Measurements from ENCODE around the gene CHST11.

CHST11 gene

DNA sequence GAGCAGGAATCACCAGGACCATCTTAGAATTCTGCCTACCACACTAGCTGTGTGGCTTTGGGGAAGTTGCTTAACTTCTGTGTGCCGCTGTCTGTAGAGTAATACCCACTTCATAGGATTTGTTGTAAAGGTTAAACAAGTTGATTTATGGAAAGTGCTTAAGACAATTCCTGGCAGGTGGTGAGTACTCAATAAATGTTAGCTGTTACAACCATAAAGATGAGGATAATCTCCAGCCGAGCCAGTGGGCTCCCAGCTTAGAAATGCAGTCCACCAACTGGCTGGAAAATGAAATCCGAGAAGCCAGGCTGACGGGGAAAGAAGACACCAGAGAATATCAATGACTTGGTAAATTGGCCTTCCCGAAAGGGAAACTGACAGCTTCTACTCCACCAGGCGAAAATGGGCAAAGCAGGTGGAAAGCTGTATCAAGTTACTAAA is 173.5 kb downstream of the CHST11 start:
- 80% methylated on average over 5 of the region's 6 CpGs for WGBS (ENCODE audit: insufficient coverage)

DNA sequence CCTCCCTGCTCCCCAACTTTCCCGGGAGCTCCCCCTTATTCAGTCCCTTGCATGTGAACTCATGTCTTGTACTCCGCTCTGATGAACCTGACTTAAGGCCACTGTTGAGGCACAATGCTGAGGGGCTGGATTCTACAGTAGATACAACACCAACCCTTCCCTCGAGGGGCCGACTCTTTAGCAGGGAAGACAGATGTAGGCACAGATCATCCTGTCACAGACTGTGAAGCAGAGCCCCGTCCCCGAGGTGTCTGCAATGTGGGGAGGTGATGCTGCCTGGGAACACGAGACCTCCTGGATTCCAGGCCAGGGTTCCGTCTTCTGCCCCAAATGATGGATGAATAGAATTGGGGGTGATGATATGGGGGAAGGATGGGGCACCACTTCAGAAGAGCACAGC is 175.1 kb downstream of the CHST11 start:
- ChIA-PET POLR2A (no interaction called here), CTCF (interaction anchor here (0.9 to 2.3 kb wide), 3 partner anchors 9 to 250 kb away, joined by 3 to 8 read pairs (median 3); no protein-coding TSS in a partner anchor)
- peaks cover 0 to 81% (median 17%) of the 10 kb centered on the region in 4 experiments for H3K36me3 ChIP-seq (ENCODE audit: control insufficient read depth in 4 of 4, insufficient read depth in 4 of 4, low read length in 3 of 4)
- peaks cover 0 to 10% (median 2%) of the 10 kb centered on the region in 4 experiments for H3K4me1 ChIP-seq (ENCODE audit: control extremely low read depth in 1 of 4, control insufficient read depth in 4 of 4, insufficient read depth in 4 of 4, low read length in 3 of 4)
- H3K27me3 ChIP-seq (replicated peaks in 2 of 5; ENCODE audit: control insufficient read depth in 4 of 5, insufficient read depth in 5 of 5, low read length in 4 of 5): no peaks in the 10 kb centered on the region
- no peak overlapping the region for H3K27ac ChIP-seq (ENCODE audit: insufficient read depth in 1 of 2, low read depth in 1 of 2, low read length in 2 of 2, poor library complexity in 1 of 2, severe bottlenecking in 2 of 2)
- WGBS (ENCODE audit: insufficient coverage): 97% methylated on average over 7 of the region's 8 CpGs
- no peak overlapping the region for H3K4me3 ChIP-seq (ENCODE audit: control insufficient read depth in 1 of 7, extremely low read depth in 1 of 7, insufficient read depth in 4 of 7, low read depth in 2 of 7, low read length in 6 of 7)
- no peaks in the 10 kb centered on the region for H3K9me3 ChIP-seq (ENCODE audit: control extremely low read depth in 1 of 5, control insufficient read depth in 4 of 5, insufficient read depth in 2 of 5, low read depth in 1 of 5, low read length in 4 of 5)
- DNase-seq: no peak

More for the DNA sequence above, 173.5 kb downstream of the CHST11 start:
- no peak for DNase-seq
- no peaks in the 10 kb centered on the region for H3K9me3 ChIP-seq (ENCODE audit: control extremely low read depth in 1 of 5, control insufficient read depth in 4 of 5, insufficient read depth in 2 of 5, low read depth in 1 of 5, low read length in 4 of 5)
- no peaks in the 10 kb centered on the region for H3K27me3 ChIP-seq (replicated peaks in 2 of 5; ENCODE audit: control insufficient read depth in 4 of 5, insufficient read depth in 5 of 5, low read length in 4 of 5)
- no peak overlapping the region for H3K27ac ChIP-seq (ENCODE audit: insufficient read depth in 1 of 2, low read depth in 1 of 2, low read length in 2 of 2, poor library complexity in 1 of 2, severe bottlenecking in 2 of 2)
- H3K4me3 ChIP-seq (ENCODE audit: control insufficient read depth in 1 of 7, extremely low read depth in 1 of 7, insufficient read depth in 4 of 7, low read depth in 2 of 7, low read length in 6 of 7): no peak overlapping the region
- ChIA-PET POLR2A (no interaction called here), CTCF (interaction anchor here (1.1 to 2.9 kb wide), 5 partner anchors 12 to 26 kb away, joined by 3 to 10 read pairs (median 4); no protein-coding TSS in a partner anchor)
- peaks cover 0 to 76% (median 16%) of the 10 kb centered on the region in 4 experiments for H3K36me3 ChIP-seq (ENCODE audit: control insufficient read depth in 4 of 4, insufficient read depth in 4 of 4, low read length in 3 of 4)
- peaks cover 0 to 4% (median under 1%) of the 10 kb centered on the region in 4 experiments for H3K4me1 ChIP-seq (ENCODE audit: control extremely low read depth in 1 of 4, control insufficient read depth in 4 of 4, insufficient read depth in 4 of 4, low read length in 3 of 4)

DNA sequence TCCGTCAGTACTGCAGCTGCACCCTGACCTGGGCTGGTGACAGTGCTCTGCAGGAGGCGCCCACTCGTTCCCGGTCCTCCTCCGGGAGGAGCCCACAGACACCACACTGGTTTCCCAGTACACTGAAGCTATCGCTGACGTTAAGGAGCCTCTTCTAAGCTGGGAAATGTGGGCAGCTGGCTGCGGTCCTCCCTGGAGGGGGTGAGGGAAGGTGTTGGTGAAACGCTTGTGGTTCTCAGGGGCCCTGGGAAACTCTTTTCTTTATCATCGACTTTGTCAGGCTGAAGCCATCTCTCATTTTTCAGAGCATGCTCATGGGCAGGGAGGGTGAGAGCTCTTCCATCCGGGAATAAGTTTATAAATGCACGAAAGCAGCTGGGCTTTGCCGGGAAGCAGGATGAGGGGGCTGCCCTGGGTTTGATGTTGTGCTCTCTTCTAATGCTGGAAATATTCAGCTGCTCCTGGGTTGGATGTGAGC is 176.0 kb downstream of the CHST11 start:
- H3K27me3 ChIP-seq (replicated peaks in 2 of 5; ENCODE audit: control insufficient read depth in 4 of 5, insufficient read depth in 5 of 5, low read length in 4 of 5): no peaks in the 10 kb centered on the region
- H3K9me3 ChIP-seq (ENCODE audit: control extremely low read depth in 1 of 5, control insufficient read depth in 4 of 5, insufficient read depth in 2 of 5, low read depth in 1 of 5, low read length in 4 of 5): no peaks in the 10 kb centered on the region
- no peak overlapping the region for H3K27ac ChIP-seq (ENCODE audit: insufficient read depth in 1 of 2, low read depth in 1 of 2, low read length in 2 of 2, poor library complexity in 1 of 2, severe bottlenecking in 2 of 2)
- no peak for DNase-seq
- ChIA-PET POLR2A (interaction anchor here (0.6 kb wide), 1 partner anchor 399 kb away, joined by 3 read pairs; no protein-coding TSS in a partner anchor), CTCF (interaction anchor here (1.2 to 2.3 kb wide), 4 partner anchors 8 to 250 kb away, joined by 3 to 8 read pairs (median 4); no protein-coding TSS in a partner anchor)
- H3K4me1 ChIP-seq (ENCODE audit: control extremely low read depth in 1 of 4, control insufficient read depth in 4 of 4, insufficient read depth in 4 of 4, low read length in 3 of 4): peaks cover 3 to 14% (median 5%) of the 10 kb centered on the region in 4 experiments
- 97% methylated on average over 12 of the region's 13 CpGs for WGBS (ENCODE audit: insufficient coverage)
- H3K4me3 ChIP-seq (ENCODE audit: control insufficient read depth in 1 of 7, extremely low read depth in 1 of 7, insufficient read depth in 4 of 7, low read depth in 2 of 7, low read length in 6 of 7): no peak overlapping the region
- H3K36me3 ChIP-seq (ENCODE audit: control insufficient read depth in 4 of 4, insufficient read depth in 4 of 4, low read length in 3 of 4): peaks cover 0 to 77% (median 14%) of the 10 kb centered on the region in 4 experiments

DNA sequence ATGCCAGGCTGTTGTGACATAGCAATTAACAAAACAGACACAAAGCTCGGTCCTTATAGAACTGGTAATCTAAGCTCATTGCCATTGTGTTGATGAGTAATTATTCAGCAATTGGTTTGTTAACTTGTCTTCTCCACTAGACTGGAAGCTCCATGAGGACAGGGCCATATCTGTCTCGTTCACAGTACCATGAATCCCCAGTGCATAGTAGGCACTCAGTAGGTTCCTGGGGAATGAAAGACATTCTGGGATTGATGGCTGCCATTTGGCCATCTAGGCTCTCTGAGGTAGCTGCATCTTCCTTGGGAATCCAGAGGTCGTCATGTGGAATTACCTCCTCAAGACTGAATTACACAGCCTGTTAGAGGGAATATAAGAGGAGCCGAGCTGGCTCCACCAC is 177.3 kb downstream of the CHST11 start:
- DNase-seq: no peak
- H3K36me3 ChIP-seq (ENCODE audit: control insufficient read depth in 4 of 4, insufficient read depth in 4 of 4, low read length in 3 of 4): peaks cover 0 to 76% (median 12%) of the 10 kb centered on the region in 4 experiments
- peaks cover 5 to 27% (median 10%) of the 10 kb centered on the region in 4 experiments for H3K4me1 ChIP-seq (ENCODE audit: control extremely low read depth in 1 of 4, control insufficient read depth in 4 of 4, insufficient read depth in 4 of 4, low read length in 3 of 4)
- no peaks in the 10 kb centered on the region for H3K9me3 ChIP-seq (ENCODE audit: control extremely low read depth in 1 of 5, control insufficient read depth in 4 of 5, insufficient read depth in 2 of 5, low read depth in 1 of 5, low read length in 4 of 5)
- H3K27ac ChIP-seq (ENCODE audit: insufficient read depth in 1 of 2, low read depth in 1 of 2, low read length in 2 of 2, poor library complexity in 1 of 2, severe bottlenecking in 2 of 2): no peak overlapping the region
- WGBS (ENCODE audit: insufficient coverage): 100% methylated on average over 4 of the region's 4 CpGs
- ChIA-PET CTCF (interaction anchor here (1.1 to 2.1 kb wide), 2 partner anchors 10 to 19 kb away, joined by 3 to 5 read pairs; no protein-coding TSS in a partner anchor), POLR2A (interaction anchor here (1.0 kb wide), 1 partner anchor 10 kb away, joined by 3 read pairs; no protein-coding TSS in a partner anchor)
- H3K27me3 ChIP-seq (replicated peaks in 2 of 5; ENCODE audit: control insufficient read depth in 4 of 5, insufficient read depth in 5 of 5, low read length in 4 of 5): no peaks in the 10 kb centered on the region
- no peak overlapping the region for H3K4me3 ChIP-seq (ENCODE audit: control insufficient read depth in 1 of 7, extremely low read depth in 1 of 7, insufficient read depth in 4 of 7, low read depth in 2 of 7, low read length in 6 of 7)

DNA sequence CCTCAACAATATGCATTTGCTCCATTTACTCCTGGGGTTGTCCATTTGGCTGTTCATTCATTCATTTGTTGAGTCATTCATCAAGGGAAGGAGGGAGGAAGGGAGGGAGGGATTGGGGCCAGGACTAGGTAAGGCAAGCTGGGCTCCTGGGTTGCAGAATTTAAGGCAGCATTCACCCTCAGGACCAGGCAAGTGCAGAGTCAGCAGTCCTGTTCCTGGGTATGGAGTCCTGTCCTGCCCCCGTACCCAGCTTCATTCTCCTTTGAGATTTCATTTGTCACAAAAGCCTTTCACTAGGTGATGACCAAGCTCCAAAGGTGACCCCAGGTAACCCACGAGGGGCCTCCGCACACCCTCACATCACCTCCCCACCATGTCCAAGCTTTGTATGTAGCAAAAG is 178.1 kb downstream of the CHST11 start:
- Histone ChIP-seq H3K27me3 (replicated peaks in 2 of 5; ENCODE audit: control insufficient read depth in 4 of 5, insufficient read depth in 5 of 5, low read length in 4 of 5) (no peaks in the 10 kb centered on the region), H3K27ac (ENCODE audit: insufficient read depth in 1 of 2, low read depth in 1 of 2, low read length in 2 of 2, poor library complexity in 1 of 2, severe bottlenecking in 2 of 2) (no peak overlapping the region), H3K9me3 (ENCODE audit: control extremely low read depth in 1 of 5, control insufficient read depth in 4 of 5, insufficient read depth in 2 of 5, low read depth in 1 of 5, low read length in 4 of 5) (peaks cover 0 to 4% (median 0%) of the 10 kb centered on the region in 5 experiments), H3K4me1 (ENCODE audit: control extremely low read depth in 1 of 4, control insufficient read depth in 4 of 4, insufficient read depth in 4 of 4, low read length in 3 of 4) (peaks cover 5 to 29% (median 10%) of the 10 kb centered on the region in 4 experiments), H3K4me3 (ENCODE audit: control insufficient read depth in 1 of 7, extremely low read depth in 1 of 7, insufficient read depth in 4 of 7, low read depth in 2 of 7, low read length in 6 of 7) (no peak overlapping the region), H3K36me3 (ENCODE audit: control insufficient read depth in 4 of 4, insufficient read depth in 4 of 4, low read length in 3 of 4) (peaks cover 0 to 81% (median 15%) of the 10 kb centered on the region in 4 experiments)
- WGBS (ENCODE audit: insufficient coverage): 83% methylated on average over 1 of the region's 3 CpGs
- POLR2A ChIA-PET: interaction anchor here (1.0 kb wide), 1 partner anchor 9 kb away, joined by 3 read pairs; no protein-coding TSS in a partner anchor
- no peak for DNase-seq
- CTCF ChIA-PET: interaction anchor here (0.8 to 2.1 kb wide), 2 partner anchors 9 to 30 kb away, joined by 4 to 5 read pairs; no protein-coding TSS in a partner anchor

DNA sequence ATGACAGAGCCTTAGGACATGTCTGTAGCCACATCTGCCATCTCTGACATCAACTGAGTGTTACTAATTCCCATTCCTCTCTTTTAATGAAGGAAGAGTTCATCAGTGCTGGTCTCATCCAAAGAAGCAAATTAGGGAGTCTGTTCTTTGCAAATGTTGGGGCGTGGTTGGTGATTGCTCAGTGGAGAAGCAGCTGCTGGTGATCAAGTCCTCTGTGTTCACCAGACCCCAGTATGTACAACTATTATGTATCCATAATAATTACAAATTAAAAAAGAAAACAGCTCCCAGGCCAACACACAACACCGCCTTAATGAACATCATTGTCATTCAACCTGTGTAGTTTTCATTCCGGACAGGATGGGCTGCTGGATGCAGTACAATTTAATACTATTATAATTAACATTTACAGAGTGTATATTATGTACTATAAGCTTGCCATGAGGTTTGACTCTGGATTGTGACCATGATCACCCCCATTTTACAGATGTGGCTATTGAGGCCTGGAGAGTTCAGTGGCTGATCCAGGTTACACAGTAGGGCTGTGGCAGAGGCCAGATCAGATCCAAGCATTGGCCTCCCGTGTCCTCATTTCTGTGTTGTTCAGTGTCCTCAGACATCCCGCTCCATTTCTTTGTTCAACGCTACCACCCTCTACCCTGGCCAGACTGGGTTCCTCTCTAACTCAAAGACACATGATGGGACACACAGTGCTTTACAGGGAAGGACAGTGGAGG is 179.0 kb downstream of the CHST11 start:
- no peak for DNase-seq
- H3K9me3 ChIP-seq (ENCODE audit: control extremely low read depth in 1 of 5, control insufficient read depth in 4 of 5, insufficient read depth in 2 of 5, low read depth in 1 of 5, low read length in 4 of 5): peaks cover 0 to 10% (median 2%) of the 10 kb centered on the region in 5 experiments

More for the DNA sequence above, 179.0 kb downstream of the CHST11 start:
- Histone ChIP-seq H3K27me3 (replicated peaks in 2 of 5; ENCODE audit: control insufficient read depth in 4 of 5, insufficient read depth in 5 of 5, low read length in 4 of 5) (no peaks in the 10 kb centered on the region), H3K27ac (ENCODE audit: insufficient read depth in 1 of 2, low read depth in 1 of 2, low read length in 2 of 2, poor library complexity in 1 of 2, severe bottlenecking in 2 of 2) (no peak overlapping the region), H3K36me3 (ENCODE audit: control insufficient read depth in 4 of 4, insufficient read depth in 4 of 4, low read length in 3 of 4) (peaks cover under 1 to 80% (median 20%) of the 10 kb centered on the region in 4 experiments), H3K4me3 (ENCODE audit: control insufficient read depth in 1 of 7, extremely low read depth in 1 of 7, insufficient read depth in 4 of 7, low read depth in 2 of 7, low read length in 6 of 7) (no peak overlapping the region), H3K4me1 (ENCODE audit: control extremely low read depth in 1 of 4, control insufficient read depth in 4 of 4, insufficient read depth in 4 of 4, low read length in 3 of 4) (peaks cover 5 to 30% (median 9%) of the 10 kb centered on the region in 4 experiments)
- WGBS (ENCODE audit: insufficient coverage): 93% methylated on average over 3 of the region's 6 CpGs
- CTCF ChIA-PET: interaction anchor here (0.6 to 1.6 kb wide), 3 partner anchors 24 to 30 kb away, joined by 3 to 5 read pairs (median 3); no protein-coding TSS in a partner anchor
- POLR2A ChIA-PET: interaction anchor here (0.6 kb wide), 1 partner anchor 53 kb away, joined by 4 read pairs; no protein-coding TSS in a partner anchor

Data from common myeloid progenitor, CD34-positive (primary cell).